Measurements from ENCODE around the gene SCD5. TPM values are rescaled to one million over a fixed set of nuclear protein-coding genes. Genes with fewer than 3 reads are reported as not detected.

The SCD5 gene
- total and polyA plus RNA-seq, 9 of the 15 experiments (the other 6 are each of a cell fraction or from before 2014, with no cell fraction given) = 0.01 to 0.20 (median 0.03) TPM; not detected in 5

- no peaks in the 10 kb centered on the region for H3K9me3 ChIP-seq (replicated peaks; ENCODE audit: control insufficient read depth, insufficient read depth, low read depth, low read length)
- H3K4me3 ChIP-seq = no peak overlapping the region
- H2AFZ ChIP-seq (ENCODE audit: low read depth, low read length) = no peak overlapping the region
- H3K36me3 ChIP-seq (ENCODE audit: control insufficient read depth, insufficient read depth, low read length) = no peaks in the 10 kb centered on the region
- no TSS peak for BruUV-seq (replicated peaks)
- H4K20me1 ChIP-seq (replicated peaks; ENCODE audit: control insufficient read depth, insufficient read depth, low read length) = peaks cover 5% of the 10 kb centered on the region; the same call in 1 of the 2 replicates
- no peaks in the 10 kb centered on the region for H3K79me2 ChIP-seq (ENCODE audit: control insufficient read depth, insufficient read depth, low read length)
- DNase-seq (ENCODE audit: extremely low read depth in 1 of 4, low spot score in 3 of 4) = no peak
- TF ChIP-seq HMBOX1 (IDR thresholded peaks at IDR 0.05) = peak; percentile 39; the same call in 1 of the 2 replicates
- TF ChIP-seq ZBTB12 (CRISPR knock-in tag; IDR thresholded peaks at IDR 0.05) = no peak
- TF ChIP-seq OTX1 (CRISPR knock-in tag; IDR thresholded peaks at IDR 0.05) = no peak
- no peak for TF ChIP-seq NFE2 (IDR thresholded peaks at IDR 0.05; ENCODE audit: low read depth)
- TF ChIP-seq ZNF57 (CRISPR knock-in tag; IDR thresholded peaks at IDR 0.05) = no peak
- no peak for TF ChIP-seq E2F6 (IDR thresholded peaks at IDR 0.05; ENCODE audit: borderline replicate concordance in 1 of 2, extremely low read depth in 1 of 2, insufficient read depth in 1 of 2, insufficient read length in 1 of 2, low read depth in 1 of 2, low read length in 1 of 2, poor library complexity in 1 of 2, severe bottlenecking in 1 of 2)
- ChIA-PET CTCF (ENCODE audit: low intra/inter-chr PET ratio) (no interaction called here), POLR2A (no interaction called here)
- ATAC-seq = no peak
- in situ Hi-C loops (cut with MboI) (no loop called here), intact Hi-C loops (cut with micrococcal nuclease) (no loop called here)
- H3K4me1 ChIP-seq (replicated peaks in 1 of 2; ENCODE audit: control insufficient read depth in 2 of 2, insufficient read depth in 2 of 2, low read length in 2 of 2) = peaks cover 0 to 3% of the 10 kb centered on the region in 2 experiments; a peak in 2 of 5 replicates
- H3K9me1 ChIP-seq (ENCODE audit: control insufficient read depth, insufficient read depth, low read length) = no peaks in the 10 kb centered on the region
- H3K9ac ChIP-seq (ENCODE audit: insufficient read depth in 1 of 2, low read depth in 2 of 2, low read length in 2 of 2) = no peak overlapping the region
- 4% methylated on average over 5 of the region's 11 CpGs for WGBS (ENCODE audit: insufficient coverage, low coverage, missing lambda C conversion rate)
- H3K27me3 ChIP-seq (ENCODE audit: control insufficient read depth in 2 of 2, insufficient read depth in 2 of 2, low read length in 2 of 2) = peaks cover 15% of the 10 kb centered on the region in 2 experiments; a peak in 4 of 5 replicates
- H3K27ac ChIP-seq (ENCODE audit: extremely low read depth, low read depth, low read length) = no peak overlapping the region
- FAIRE-seq = no peak
- no peak overlapping the region for H3K4me2 ChIP-seq (ENCODE audit: insufficient read depth, low read length)
These were observed 19.6 kb downstream of the SCD5 start for GRCh38 chr4:82779032-82779431.
